GM18867 (cell line): ENCODE measurements around the gene CKS1B.
"Not testable (repeated sequence)": the region's sequence is repeated elsewhere in the genome, so short reads cannot be mapped to it uniquely, and the experiment has no call there.

Experiments used
- ATAC-seq: cut with Tn5 transposase; IDR thresholded peaks from one replicate; pipeline ENCODE4 v1.9.1; 2021; ENCODE audit warnings: mild to moderate bottlenecking, moderate library complexity; ENCODE audit not compliant: unreplicated experiment

The CKS1B gene

GRCh38 chr1:154983776-154984466 is 9.4 kb downstream of the CKS1B start:
- no peak for ATAC-seq

- not testable (repeated sequence) for ATAC-seq
Observed at GRCh38 chr1:154986736-154987135, 12.3 kb downstream of the CKS1B start.

- ATAC-seq: no peak
Observed at GRCh38 chr1:154987326-154987725, 12.8 kb downstream of the CKS1B start.

- ATAC-seq: no peak
Observed at GRCh38 chr1:154988058-154988954, 13.8 kb downstream of the CKS1B start.

GRCh38 chr1:154989195-154989860 is 14.8 kb downstream of the CKS1B start:
- ATAC-seq: no peak

- no peak for ATAC-seq
Observed at GRCh38 chr1:154990276-154990675, 15.8 kb downstream of the CKS1B start.

- ATAC-seq: no peak
Observed at GRCh38 chr1:154992721-154993571, 18.5 kb downstream of the CKS1B start.

- ATAC-seq: no peak
Observed at GRCh38 chr1:154993572-154994268, 19.2 kb downstream of the CKS1B start, which contains the start of gene LENEP. TSS of gene LENEP (plus strand) at chr1:154993586. CDS start at chr1:154993608, 22 bp downstream.

GRCh38 chr1:154994269-154994587 is 19.7 kb downstream of the CKS1B start:
- no peak for ATAC-seq

- no peak for ATAC-seq
Observed at GRCh38 chr1:154994591-154994990, 20.1 kb downstream of the CKS1B start.

- ATAC-seq: not testable (repeated sequence)
Observed at GRCh38 chr1:154995301-154995983, 21.0 kb downstream of the CKS1B start.

GRCh38 chr1:154996966-154997701 is 22.7 kb downstream of the CKS1B start:
- ATAC-seq: no peak

- no peak for ATAC-seq
Observed at GRCh38 chr1:154998201-154998780, 23.8 kb downstream of the CKS1B start.

- no peak for ATAC-seq
Observed at GRCh38 chr1:154998818-154999570, 24.5 kb downstream of the CKS1B start.

GRCh38 chr1:154999571-155000410 is 25.3 kb downstream of the CKS1B start:
- ATAC-seq: no peak

GRCh38 chr1:155000411-155000725 is 25.9 kb downstream of the CKS1B start:
- no peak for ATAC-seq
